ENCODE data around the gene NEGR1.

The NEGR1 gene

DNA sequence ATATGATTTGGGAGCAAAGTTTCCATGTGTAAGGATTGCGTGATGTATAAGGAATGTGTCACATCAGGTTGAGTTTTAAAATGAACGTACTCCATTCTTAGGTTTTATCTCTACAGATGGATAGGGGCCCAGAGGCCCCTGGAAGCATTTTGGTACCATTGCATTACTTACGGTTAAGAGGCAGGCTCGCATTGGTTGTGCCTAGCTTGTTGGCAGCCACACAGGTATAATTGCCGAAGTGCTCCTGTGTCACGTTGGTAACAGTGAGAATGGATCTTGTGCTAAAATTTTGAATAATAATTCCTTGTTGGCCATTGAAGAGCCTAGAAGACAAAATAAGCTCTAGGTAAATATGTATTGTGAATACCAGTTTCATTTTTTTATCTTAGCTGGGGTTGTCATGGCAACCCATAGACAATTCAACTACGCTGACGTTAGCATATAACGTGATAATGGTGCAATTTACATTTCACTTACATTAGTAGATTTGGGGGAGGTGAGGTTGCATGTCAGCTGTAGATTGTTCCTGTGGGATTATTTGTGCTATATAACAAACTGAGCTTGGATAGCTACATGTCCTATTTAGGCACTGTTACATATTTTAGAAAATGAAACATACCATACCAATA lies 689.6 kb downstream of the NEGR1 start:
- no peak for DNase-seq (ENCODE audit: extremely low read depth in 1 of 2, low read depth in 1 of 2)

GRCh38 chr1:71589005-71589404 lies 693.3 kb downstream of the NEGR1 start:
- no peak for DNase-seq (ENCODE audit: extremely low read depth in 1 of 2, low read depth in 1 of 2)

DNA sequence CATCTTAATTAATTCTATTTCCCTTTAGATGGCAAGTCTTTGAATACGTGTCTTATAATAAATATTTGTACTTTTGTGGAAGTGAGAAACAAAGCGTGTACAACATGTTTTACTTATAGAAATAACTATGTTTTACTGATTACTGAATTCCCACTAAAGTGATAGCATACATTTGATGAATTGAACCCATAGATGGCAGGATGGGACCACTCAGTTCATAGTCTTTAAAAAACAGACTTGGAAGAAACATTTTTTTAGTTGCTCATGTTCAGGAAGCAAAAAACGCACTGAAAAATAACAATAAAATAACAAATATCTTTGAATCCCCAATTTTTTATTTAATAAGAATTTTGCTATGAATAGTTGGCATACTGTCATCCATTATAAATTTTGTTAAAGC lies 694.4 kb downstream of the NEGR1 start:
- DNase-seq (ENCODE audit: extremely low read depth in 1 of 2, low read depth in 1 of 2), result no peak

DNA sequence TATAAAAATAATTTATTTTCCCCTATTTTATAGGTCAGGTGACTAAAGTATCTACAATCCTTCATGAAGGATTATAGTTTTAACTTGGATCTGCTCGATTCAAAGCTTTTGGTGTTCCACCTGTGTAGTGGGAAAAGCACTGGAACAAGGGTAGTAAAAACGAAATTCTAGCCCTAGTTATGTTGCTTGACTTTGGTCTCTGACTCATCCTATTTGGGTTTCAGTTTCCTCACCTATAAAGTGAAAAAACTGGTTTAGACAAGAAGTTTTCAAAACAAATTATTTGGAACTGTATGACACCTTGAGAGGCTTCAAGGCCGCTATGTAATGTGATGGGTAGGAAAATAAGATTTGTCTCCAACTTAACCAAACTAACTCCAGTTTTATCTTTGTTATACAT lies 696.3 kb downstream of the NEGR1 start:
- DNase-seq (ENCODE audit: extremely low read depth in 1 of 2, low read depth in 1 of 2), result no peak

DNA sequence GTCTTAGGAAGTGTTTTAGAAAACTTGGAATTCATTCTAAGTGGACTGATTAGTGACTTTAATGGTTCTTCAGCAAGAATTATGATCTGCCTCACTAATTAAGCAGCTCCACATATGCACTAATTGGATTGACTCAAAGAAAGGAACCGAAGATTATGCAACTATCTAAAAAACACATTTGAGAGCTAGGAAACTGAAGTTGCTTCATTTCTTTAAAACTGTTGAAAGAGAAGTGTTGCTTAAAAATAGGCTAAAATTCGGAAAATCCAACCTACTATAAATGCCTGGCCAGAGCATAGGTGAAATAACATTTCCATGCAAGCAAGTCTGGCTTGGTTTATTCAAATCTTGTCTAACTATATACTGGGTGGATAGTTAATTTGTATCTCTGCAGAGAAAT lies 698.6 kb downstream of the NEGR1 start:
- no peak for DNase-seq (ENCODE audit: extremely low read depth in 1 of 2, low read depth in 1 of 2)

DNA sequence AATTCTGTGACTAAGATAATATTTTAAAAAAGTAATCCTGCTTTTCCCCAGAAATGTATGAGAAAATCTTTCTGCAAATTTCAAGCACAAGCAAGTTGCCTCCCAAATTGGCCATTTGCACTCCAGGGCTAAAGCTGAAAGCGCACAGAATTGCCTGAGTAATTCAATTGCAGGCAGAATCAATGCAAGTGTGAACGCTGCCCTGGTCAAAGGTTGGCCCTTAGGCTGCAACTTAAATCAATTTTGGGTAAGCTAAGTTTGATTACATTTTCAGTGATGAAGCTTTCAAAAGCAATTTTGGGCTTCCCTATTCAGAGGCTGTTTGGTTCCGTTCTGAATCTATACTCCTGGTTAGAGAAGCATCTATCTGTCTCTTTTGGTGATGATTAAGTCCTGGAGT lies 699.7 kb downstream of the NEGR1 start:
- no peak for DNase-seq (ENCODE audit: extremely low read depth in 1 of 2, low read depth in 1 of 2)

- DNase-seq (ENCODE audit: extremely low read depth in 1 of 2, low read depth in 1 of 2), result no peak
Measured at GRCh38 chr1:71577451-71578131, 704.7 kb downstream of the NEGR1 start.

- DNase-seq (ENCODE audit: extremely low read depth in 1 of 2, low read depth in 1 of 2), result no peak
Measured at GRCh38 chr1:71572038-71572437, 710.3 kb downstream of the NEGR1 start.

DNA sequence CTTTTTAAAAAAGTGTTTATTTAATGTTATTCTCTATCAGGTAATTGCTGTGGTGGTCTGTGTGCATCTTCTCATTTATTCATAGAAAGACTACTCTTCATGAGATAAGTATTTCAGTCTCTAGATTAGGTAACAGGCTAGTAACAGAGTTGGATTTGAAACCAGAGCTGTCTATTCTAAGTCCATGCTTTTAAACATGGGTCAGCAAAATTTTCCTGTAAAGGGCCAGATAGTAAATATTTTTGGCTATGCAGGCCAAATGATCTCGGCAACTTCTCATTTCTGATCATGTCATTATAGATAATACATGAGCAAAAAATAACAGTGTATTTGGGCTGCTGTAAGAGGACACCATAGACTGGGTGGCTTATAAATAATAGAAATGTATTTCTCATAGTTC lies 715.9 kb downstream of the NEGR1 start:
- no peak for DNase-seq (ENCODE audit: extremely low read depth in 1 of 2, low read depth in 1 of 2)

GRCh38 chr1:71565831-71566230 lies 716.5 kb downstream of the NEGR1 start:
- no peak for DNase-seq (ENCODE audit: extremely low read depth in 1 of 2, low read depth in 1 of 2)

- DNase-seq (ENCODE audit: extremely low read depth in 1 of 2, low read depth in 1 of 2), result no peak
Measured at GRCh38 chr1:71565262-71565661, 717.1 kb downstream of the NEGR1 start.

DNA sequence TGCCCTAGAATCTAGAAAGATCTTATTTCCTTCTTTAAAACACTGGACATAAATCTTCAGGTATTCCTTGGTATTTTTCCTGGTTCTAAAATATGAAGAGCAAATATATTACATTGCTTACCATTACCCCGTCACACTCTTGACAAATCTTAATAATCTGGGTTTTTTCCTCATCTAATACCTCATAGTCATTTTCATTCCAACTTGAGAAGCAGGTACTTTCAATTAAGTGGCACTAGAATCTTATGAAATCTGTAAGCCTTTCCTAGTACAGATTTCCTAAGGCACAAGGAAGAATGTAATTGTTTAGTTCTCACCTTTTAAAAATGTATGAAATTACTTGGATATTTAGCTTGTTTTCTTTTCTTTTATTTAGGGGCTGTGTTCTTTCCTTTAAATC lies 720.0 kb downstream of the NEGR1 start:
- DNase-seq (ENCODE audit: extremely low read depth in 1 of 2, low read depth in 1 of 2), result no peak

DNA sequence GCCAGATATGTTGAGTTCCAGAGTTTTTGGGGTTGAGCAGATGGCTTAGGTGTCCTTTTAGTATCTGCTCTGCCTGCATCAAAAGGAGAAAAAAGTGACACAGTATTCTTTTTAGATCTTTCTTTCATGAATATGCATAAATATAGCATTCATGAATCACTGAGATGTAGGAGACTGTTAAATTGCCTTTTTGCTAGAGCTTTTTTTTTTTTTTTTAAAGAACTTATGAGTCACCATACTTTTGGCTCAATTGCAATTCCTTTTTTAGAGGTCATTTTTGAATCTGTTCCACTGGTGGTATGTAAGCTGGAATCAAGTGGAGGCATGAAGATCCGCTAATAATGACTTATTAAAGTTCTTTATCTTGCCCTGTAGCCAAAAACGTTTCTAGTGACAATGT lies 720.6 kb downstream of the NEGR1 start:
- DNase-seq (ENCODE audit: extremely low read depth in 1 of 2, low read depth in 1 of 2), result no peak

- DNase-seq (ENCODE audit: extremely low read depth in 1 of 2, low read depth in 1 of 2), result no peak
Measured at GRCh38 chr1:71561206-71561605, 721.1 kb downstream of the NEGR1 start.

DNA sequence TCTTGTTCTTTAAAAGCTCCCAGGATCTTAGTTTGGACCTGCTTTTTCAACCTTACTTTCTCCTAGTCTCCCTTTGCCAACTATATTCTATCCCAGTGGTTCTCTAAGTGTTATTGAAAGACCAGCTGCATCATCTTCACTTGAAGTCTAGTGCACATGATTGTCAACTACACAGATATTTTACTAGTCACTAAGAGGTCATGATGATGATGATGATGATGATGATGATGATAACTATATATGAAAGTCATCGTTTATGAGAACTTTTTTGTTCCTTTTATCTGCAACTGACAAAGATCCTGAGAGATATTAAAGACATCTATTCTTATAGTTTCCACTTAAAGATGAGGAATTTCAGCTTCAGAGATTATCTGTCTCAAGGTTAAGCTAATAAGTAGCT lies 722.5 kb downstream of the NEGR1 start:
- DNase-seq (ENCODE audit: extremely low read depth in 1 of 2, low read depth in 1 of 2), result no peak

DNA sequence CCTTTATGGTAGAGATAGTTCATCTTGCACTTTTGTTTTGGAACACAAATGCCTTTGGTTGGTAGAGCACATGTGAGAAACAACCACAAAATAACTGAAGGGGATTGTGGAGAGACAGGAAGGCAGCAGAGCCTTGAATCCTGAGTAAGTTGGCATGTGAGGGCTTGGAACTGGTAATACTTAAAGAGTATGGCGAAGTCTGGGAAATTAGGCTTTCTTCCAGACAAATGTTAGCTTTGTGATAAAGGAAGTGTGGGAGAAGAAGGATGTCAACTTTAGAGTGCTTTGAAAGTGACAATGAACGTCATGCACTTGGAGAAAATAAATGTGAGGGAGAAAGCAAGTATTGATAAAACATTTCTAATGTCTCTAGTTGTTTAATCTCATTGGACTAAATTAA lies 725.2 kb downstream of the NEGR1 start:
- no peak for DNase-seq (ENCODE audit: extremely low read depth in 1 of 2, low read depth in 1 of 2)

- DNase-seq (ENCODE audit: extremely low read depth in 1 of 2, low read depth in 1 of 2), result no peak
Measured at GRCh38 chr1:71548398-71548890, 733.9 kb downstream of the NEGR1 start.

- DNase-seq (ENCODE audit: extremely low read depth in 1 of 2, low read depth in 1 of 2), result no peak
Measured at GRCh38 chr1:71542155-71542554, 740.2 kb downstream of the NEGR1 start.

DNA sequence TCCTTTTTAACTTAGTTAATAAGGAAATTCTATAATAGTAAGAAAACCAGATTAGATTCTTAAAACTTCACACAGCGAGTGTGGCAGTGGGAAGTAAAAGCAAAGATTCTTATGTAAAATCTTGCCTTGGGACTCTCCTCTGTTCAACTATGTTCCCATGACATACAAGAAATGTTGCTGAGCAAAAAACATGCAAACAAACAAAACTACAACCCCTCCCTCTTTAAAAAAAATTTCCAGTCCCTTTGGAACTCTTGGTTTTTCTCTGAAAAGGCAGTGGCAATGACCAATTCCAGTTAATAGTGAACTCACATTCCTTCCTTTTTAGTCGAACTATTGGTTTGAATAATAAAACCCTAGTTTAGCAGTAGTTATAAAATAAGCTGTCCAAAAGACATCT lies 748.4 kb downstream of the NEGR1 start:
- DNase-seq (ENCODE audit: extremely low read depth in 1 of 2, low read depth in 1 of 2), result no peak

DNA sequence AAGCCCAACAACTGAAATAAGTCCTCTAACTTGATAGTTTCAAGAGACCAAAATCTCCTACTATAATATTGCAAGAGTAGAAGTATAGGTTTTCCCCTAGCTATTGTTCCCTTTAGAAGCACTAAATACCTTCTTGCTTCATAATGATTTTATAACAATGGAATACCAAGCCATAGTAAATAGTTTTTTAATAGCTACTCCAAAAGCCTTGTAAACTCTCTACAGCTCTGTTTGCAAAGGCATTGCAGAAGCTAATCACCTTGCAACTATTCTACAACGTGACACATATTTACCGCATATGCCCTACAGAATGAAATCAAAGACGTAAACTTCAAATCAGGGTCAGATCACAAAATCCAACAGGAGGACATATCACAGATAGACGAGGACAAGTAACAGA lies 750.0 kb downstream of the NEGR1 start:
- DNase-seq (ENCODE audit: extremely low read depth in 1 of 2, low read depth in 1 of 2), result no peak

GRCh38 chr1:71526824-71527223 lies 755.5 kb downstream of the NEGR1 start:
- no peak for DNase-seq (ENCODE audit: extremely low read depth in 1 of 2, low read depth in 1 of 2)

DNA sequence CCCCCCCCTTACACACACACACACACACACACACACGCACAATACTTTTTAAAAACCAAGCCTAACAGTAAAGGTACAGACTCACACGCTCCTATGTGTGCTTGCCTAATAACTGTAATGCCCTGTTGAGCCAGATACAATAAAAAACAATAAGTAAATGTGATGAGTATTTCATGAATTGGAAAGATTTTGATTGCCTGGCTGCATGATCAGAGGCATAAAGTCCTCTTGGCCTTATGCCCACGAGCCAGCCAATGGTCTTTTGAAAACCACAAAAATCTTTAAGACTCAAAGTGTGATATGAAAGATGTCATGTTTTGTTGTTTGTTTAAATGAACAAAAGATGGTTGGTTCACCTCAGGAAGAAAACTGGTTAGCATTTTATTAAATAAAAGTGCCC lies 759.6 kb downstream of the NEGR1 start:
- no peak for DNase-seq (ENCODE audit: extremely low read depth in 1 of 2, low read depth in 1 of 2)
